Adrenal gland (tissue), 5 donors: ENCODE data around the gene AQP1.

Source experiments
- POLR2A ChIP-seq, 2 donors: fragments of 450-650 bp; IDR thresholded peaks; one replicate each; pipeline ENCODE4 v1.6.1; 2017; ENCODE audit warnings: antibody characterized with exemption in 2 of 2, mild to moderate bottlenecking in 2 of 2, moderate library complexity in 1 of 2
- TF ChIP-seq, protein P1 (sequence below), 6 experiments: fragments of 450-650 bp in 4 of 6; fragments of 200-600 bp in 2 of 6; sonication (generic) in 1 of 6; IDR thresholded peaks; 1 replicate in 5 of 6; 2 replicates in 1 of 6; pipeline versions ENCODE4 v1.5.1 to v1.8.0; 2016 to 2021; ENCODE audit warnings: antibody characterized with exemption in 6 of 6, mild to moderate bottlenecking in 2 of 6, moderate library complexity in 1 of 6
- donor health status: DM: no; HTN: no; CAD: no.

DNA sequence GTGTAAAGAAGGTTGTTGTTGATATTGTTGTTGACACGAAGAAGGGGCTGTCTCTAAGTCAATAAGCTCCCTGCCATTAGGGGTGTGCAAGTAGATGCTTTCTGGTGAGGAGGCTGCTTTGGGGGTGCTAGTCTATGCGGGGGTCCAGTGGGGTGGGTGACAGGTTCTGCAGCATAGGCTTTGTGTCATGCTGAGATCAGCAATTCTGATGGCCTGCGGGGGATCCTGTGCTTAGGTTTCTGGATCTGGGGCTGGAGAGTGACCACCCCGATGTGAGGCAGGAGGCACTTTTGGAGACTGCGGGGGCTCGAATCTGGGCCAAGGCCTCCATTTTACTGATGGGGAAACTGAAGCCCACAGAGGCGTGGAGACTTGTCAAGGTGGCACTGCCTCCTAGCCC lies 5.1 kb downstream of the AQP1 start:
- no peak for TF ChIP-seq POLR2A (IDR thresholded peaks at IDR 0.05)
- TF ChIP-seq, protein P1, sequence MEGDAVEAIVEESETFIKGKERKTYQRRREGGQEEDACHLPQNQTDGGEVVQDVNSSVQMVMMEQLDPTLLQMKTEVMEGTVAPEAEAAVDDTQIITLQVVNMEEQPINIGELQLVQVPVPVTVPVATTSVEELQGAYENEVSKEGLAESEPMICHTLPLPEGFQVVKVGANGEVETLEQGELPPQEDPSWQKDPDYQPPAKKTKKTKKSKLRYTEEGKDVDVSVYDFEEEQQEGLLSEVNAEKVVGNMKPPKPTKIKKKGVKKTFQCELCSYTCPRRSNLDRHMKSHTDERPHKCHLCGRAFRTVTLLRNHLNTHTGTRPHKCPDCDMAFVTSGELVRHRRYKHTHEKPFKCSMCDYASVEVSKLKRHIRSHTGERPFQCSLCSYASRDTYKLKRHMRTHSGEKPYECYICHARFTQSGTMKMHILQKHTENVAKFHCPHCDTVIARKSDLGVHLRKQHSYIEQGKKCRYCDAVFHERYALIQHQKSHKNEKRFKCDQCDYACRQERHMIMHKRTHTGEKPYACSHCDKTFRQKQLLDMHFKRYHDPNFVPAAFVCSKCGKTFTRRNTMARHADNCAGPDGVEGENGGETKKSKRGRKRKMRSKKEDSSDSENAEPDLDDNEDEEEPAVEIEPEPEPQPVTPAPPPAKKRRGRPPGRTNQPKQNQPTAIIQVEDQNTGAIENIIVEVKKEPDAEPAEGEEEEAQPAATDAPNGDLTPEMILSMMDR (IDR thresholded peaks at IDR 0.05) = no peak
